Measurements from ENCODE around the gene PRKCE. TPM values are rescaled to one million over a fixed set of nuclear protein-coding genes. Genes with fewer than 3 reads are reported as not detected.

PRKCE gene
- total and polyA plus RNA-seq, 2 experiments from 2014 or later = 0.94 to 1.2 TPM

- H3K9me3 Mint-ChIP-seq = no peaks in the 10 kb centered on the region
- H3K27me3 ChIP-seq (ENCODE audit: insufficient read depth) = no peaks in the 10 kb centered on the region
- H3K4me1 ChIP-seq (ENCODE audit: insufficient read depth) = peaks cover 4% of the 10 kb centered on the region
- H3K27ac Mint-ChIP-seq = no peak overlapping the region
- no peaks in the 10 kb centered on the region for H3F3A ChIP-seq (replicated peaks; ENCODE audit: low read depth)
- H3K4me1 Mint-ChIP-seq = peaks cover 9% of the 10 kb centered on the region; the same call in 2 of the 3 replicates
- no peaks in the 10 kb centered on the region for H3K36me3 ChIP-seq (ENCODE audit: insufficient read depth)
- H4K20me1 ChIP-seq (replicated peaks; ENCODE audit: insufficient read depth) = no peaks in the 10 kb centered on the region
- no peak overlapping the region for H3K4me3 ChIP-seq
- TF ChIP-seq REST (IDR thresholded peaks at IDR 0.05; ENCODE audit: unreplicated experiment) (no peak), POLR2AphosphoS5 (IDR thresholded peaks at IDR 0.05; ENCODE audit: low read depth) (no peak), EZH2 (IDR thresholded peaks at IDR 0.05; ENCODE audit: low read depth, unreplicated experiment) (no peak), CREB1 (CRISPR knock-in tag; IDR thresholded peaks at IDR 0.05; ENCODE audit: low read depth) (no peak), ZNF114 (CRISPR knock-in tag; IDR thresholded peaks at IDR 0.05) (no peak), STAT1 (IDR thresholded peaks at IDR 0.05; ENCODE audit: unreplicated experiment) (no peak), ZNF331 (CRISPR knock-in tag; IDR thresholded peaks at IDR 0.05; ENCODE audit: low read depth) (no peak), ZNF462 (CRISPR knock-in tag; IDR thresholded peaks at IDR 0.05) (no peak), JUNB (IDR thresholded peaks at IDR 0.05; ENCODE audit: unreplicated experiment) (no peak), ETS1 (IDR thresholded peaks at IDR 0.05) (no peak), NANOG (IDR thresholded peaks at IDR 0.05; ENCODE audit: borderline replicate concordance) (no peak)
- no peak overlapping the region for H3K27ac ChIP-seq (ENCODE audit: low read depth)
- no peak overlapping the region for H2AFZ ChIP-seq
- peaks cover 3% of the 10 kb centered on the region for H3K27me3 Mint-ChIP-seq (ENCODE audit: insufficient read depth, low read depth, poor library complexity)
- H3K4me3 Mint-ChIP-seq = no peak overlapping the region
- DNase-seq (ENCODE audit: low spot score) (no peak), ATAC-seq (no peak)
- no peak overlapping the region for H3K4me2 ChIP-seq
- no peaks in the 10 kb centered on the region for H3K36me3 Mint-ChIP-seq (ENCODE audit: low read depth)
- H3K79me2 ChIP-seq (replicated peaks; ENCODE audit: insufficient read depth) = no peaks in the 10 kb centered on the region
- H3K9me2 ChIP-seq (ENCODE audit: insufficient read depth) = peaks cover 7% of the 10 kb centered on the region; the same call in 1 of the 2 replicates
These were observed 512.5 kb downstream of the PRKCE start for GRCh38 chr2:46163804-46164528.
